GDM1 (cell line): ENCODE measurements around the gene N4BP2L2.
"Not testable (repeated sequence)": the region's sequence is repeated elsewhere in the genome, so short reads cannot be mapped to it uniquely, and the experiment has no call there.

ENCODE experiments used
- DNase-seq: peaks from one replicate; lab custom pipeline; 2025; lab: John Stamatoyannopoulos, UW

Gene N4BP2L2

GRCh38 chr13:32538621-32539246 lies at the start of gene N4BP2L2:
TSS of gene N4BP2L2 (minus strand) at chr13:32538795. CDS start at chr13:32537027, 1,768 bp downstream.
- DNase-seq = peak; percentile 98

- no peak for DNase-seq
Observed at GRCh38 chr13:32587811-32588170, 49.2 kb upstream of the N4BP2L2 start.

- DNase-seq = peak; percentile 41
Observed at GRCh38 chr13:32587011-32587810, 48.6 kb upstream of the N4BP2L2 start.

GRCh38 chr13:32586080-32586900 lies 47.7 kb upstream of the N4BP2L2 start, which contains the start of gene PDS5B:
TSS of gene PDS5B (plus strand) at chr13:32586452. CDS start at chr13:32648773, 62,321 bp downstream.
- peak; percentile 99 for DNase-seq

- no peak for DNase-seq
Observed at GRCh38 chr13:32585550-32586079, 47.0 kb upstream of the N4BP2L2 start.

GRCh38 chr13:32582991-32583390 lies 44.4 kb upstream of the N4BP2L2 start:
- DNase-seq = no peak

GRCh38 chr13:32582281-32582680 lies 43.7 kb upstream of the N4BP2L2 start:
- no peak for DNase-seq

GRCh38 chr13:32581177-32581786 lies 42.7 kb upstream of the N4BP2L2 start:
- no peak for DNase-seq

GRCh38 chr13:32577032-32577431 lies 38.4 kb upstream of the N4BP2L2 start:
- DNase-seq = no peak

- not testable (repeated sequence) for DNase-seq
Observed at GRCh38 chr13:32575687-32576086, 37.1 kb upstream of the N4BP2L2 start.

- not testable (repeated sequence) for DNase-seq
Observed at GRCh38 chr13:32560842-32561241, 22.2 kb upstream of the N4BP2L2 start.

- no peak for DNase-seq
Observed at GRCh38 chr13:32555613-32556012, 17.0 kb upstream of the N4BP2L2 start.

GRCh38 chr13:32553720-32554119 lies 15.1 kb upstream of the N4BP2L2 start:
- DNase-seq = no peak

- DNase-seq = no peak
Observed at GRCh38 chr13:32549788-32550187, 11.2 kb upstream of the N4BP2L2 start.

- DNase-seq = no peak
Observed at GRCh38 chr13:32548837-32549236, 10.2 kb upstream of the N4BP2L2 start.

- no peak for DNase-seq
Observed at GRCh38 chr13:32545083-32545482, 6.5 kb upstream of the N4BP2L2 start.

- DNase-seq = no peak
Observed at GRCh38 chr13:32542221-32542620, 3.6 kb upstream of the N4BP2L2 start.

- DNase-seq = peak; percentile 67
Observed at GRCh38 chr13:32538143-32538620, 413 bp downstream of the N4BP2L2 start.

GRCh38 chr13:32537580-32538142 lies 934 bp downstream of the N4BP2L2 start:
- peak; percentile 67 for DNase-seq

- DNase-seq = no peak
Observed at GRCh38 chr13:32535748-32536147, 2.8 kb downstream of the N4BP2L2 start.

GRCh38 chr13:32535115-32535514 lies 3.5 kb downstream of the N4BP2L2 start:
- DNase-seq = no peak
